GM21529 (cell line): ENCODE measurements around the gene PLIN4.
"Not testable (repeated sequence)": the region's sequence is repeated elsewhere in the genome, so short reads cannot be mapped to it uniquely, and the experiment has no call there.

ENCODE experiments used
- ATAC-seq: cut with Tn5 transposase; IDR thresholded peaks from one replicate; pipeline ENCODE4 v1.9.1; 2021; ENCODE audit not compliant: unreplicated experiment

Gene PLIN4

DNA sequence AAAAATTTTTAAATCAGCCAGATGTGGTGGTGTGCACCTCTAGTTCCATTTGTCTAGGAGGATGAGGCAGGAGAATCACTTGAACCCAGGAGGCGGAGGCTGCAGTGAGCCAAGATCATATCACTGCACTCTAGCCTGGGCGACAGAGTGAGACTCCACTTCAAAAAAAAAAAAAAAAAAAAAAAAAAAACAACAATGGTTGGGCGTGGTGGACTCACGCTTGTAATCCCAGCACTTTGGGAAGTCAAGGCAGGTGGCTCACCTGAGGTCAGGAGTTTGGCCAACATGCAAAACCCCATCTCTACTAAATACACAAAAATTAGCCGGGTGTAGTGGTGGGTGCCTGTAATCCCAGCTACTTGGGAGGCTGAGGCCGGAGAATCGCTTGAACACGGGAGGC, 9.1 kb upstream of the PLIN4 start:
- not testable (repeated sequence) for ATAC-seq

DNA sequence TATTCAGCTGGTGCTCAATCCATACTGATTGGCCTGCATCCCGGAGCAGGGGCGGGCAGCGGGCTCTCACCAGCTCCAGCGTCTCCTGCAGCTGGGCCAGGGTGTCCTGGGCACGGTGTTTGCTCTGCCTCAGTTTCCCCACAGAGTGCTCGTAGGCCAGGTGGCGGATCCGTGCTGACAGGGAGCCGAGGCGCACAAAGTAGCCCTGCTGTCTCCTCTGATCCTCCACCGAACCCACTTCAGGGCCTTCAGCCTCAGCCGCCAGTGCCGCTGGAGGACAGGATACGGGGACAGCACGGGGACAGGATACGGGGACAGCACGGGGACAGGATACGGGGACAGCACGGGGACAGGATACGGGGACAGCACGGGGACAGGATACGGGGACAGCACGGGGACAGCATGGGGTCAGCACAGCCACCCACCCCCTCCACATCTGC, 7.3 kb upstream of the PLIN4 start:
- no peak for ATAC-seq

DNA sequence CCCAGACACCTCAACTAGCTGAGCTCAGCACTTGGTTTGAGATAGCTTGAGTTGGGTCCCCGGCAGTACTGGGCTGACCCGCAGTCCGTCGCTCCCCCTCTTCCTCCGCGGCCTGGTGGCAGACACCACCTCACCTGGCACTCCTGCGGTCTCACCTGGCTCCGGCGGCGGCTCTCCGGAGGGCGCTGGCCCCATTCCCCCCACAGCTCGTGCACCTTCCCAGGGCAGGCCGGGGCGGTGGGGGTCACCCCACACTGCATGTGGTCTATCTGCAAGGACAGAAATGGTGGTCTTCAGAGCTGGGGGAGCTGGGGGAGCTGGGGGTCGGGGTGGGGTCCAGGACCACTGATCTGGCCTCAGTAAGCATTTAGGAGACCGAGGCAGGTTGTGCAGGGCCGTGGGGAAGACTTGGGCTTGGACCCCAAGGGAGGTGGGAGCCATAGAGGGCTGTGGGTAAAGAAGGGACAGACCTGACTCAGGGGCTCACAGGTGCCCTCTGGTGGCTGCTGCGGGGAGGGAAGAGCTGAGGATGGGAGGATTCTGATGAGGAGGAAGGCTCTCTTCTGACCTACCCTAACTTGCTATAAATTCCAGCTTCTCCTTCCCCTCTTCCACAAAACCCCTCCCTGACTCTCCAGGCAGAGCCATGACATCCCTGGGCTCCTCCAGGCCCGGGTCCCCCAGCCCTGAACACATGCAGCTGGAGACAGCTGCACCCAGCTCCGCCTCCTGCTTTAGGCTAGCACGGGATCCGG, 6.7 kb upstream of the PLIN4 start:
- ATAC-seq = no peak

DNA sequence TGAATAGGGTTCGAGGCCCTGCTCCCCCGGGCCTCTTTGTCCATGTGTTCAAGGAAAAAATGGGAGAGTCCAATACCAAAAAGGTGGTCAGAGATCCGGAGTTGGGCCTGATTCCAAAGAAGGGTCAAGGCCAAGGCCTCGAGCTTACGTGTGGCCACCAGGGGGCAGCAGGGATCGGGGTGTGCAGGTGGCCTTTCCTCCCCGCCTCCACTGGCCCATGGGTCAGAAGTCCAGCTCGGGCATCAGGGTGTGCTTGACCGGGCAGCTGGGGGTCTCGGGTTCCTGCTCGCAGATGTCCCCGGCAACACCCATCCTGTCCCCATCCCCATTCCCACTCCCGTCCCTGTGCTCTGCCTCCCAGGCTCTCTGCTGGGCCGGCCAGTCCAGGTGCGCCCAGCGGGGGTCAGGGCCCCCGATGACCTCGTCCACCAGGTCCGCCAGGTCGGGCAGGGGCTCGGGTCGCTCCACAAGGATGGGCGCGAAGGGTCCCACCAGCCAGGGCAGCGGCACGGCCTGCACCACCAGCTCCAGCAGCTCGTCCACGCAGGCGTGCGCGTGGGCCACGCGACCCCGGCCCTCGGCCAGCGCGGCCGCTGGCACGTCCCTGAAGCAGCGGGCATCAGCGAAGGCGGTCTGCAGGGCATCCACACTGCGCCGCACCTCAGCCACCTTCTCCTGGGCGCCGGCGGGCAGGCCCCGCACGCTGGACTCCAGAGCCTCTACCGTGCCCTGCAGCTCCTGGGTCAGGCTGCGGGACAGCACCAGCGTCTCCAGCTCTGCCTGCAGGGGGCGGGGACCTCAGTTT, 5.2 kb upstream of the PLIN4 start:
- ATAC-seq = no peak

DNA sequence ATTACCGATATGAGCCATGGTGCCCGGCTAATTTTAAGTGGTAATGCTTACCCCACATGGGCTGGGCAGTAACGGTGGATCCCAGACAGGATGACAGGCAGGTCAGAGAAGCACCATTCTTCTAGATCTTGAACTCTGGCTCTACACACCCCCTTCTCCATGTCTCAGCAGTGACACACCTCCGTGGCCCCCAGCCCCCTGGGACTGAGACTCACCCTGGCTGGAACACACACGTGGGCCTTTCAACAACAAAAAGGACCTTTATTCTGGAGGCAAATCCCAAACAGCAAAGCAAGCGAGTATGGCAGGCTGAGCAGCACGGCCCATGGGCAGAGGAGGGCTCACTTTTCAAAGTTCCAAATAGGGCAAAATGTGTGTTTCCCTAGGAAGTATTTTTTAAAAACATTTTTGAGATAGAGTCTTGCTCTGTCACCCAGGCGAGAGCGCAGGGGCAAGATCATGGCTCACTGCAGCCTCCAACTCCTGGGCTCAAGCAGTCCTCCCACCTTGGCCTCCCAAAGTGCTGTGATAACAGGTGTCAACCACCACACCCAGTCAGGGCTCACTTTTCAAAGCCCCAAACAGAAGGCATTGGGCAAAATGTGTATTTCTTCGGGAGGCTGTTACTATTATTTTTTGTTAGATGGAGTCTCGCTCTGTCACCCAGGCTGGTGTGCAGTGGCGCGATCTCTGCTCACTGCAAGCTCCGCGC, 4.2 kb upstream of the PLIN4 start:
- no peak for ATAC-seq

DNA sequence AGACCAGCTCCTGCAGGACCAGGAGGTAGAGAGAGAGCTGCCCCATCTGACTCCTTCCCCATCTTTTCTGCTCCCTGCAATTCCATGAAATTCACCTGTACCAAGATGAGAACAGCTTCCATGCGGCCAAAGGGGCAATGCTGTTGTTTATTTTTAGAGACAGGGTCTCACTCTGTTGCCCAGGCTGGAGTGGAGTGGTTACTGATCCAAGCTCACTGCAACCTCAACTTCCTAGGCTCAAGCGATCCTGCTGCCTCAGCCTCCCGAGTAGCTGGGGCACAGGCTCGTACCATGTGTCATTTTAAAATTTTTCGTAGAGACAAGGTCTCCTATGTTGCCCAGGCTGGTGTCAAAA, 3.6 kb upstream of the PLIN4 start:
- ATAC-seq = no peak

DNA sequence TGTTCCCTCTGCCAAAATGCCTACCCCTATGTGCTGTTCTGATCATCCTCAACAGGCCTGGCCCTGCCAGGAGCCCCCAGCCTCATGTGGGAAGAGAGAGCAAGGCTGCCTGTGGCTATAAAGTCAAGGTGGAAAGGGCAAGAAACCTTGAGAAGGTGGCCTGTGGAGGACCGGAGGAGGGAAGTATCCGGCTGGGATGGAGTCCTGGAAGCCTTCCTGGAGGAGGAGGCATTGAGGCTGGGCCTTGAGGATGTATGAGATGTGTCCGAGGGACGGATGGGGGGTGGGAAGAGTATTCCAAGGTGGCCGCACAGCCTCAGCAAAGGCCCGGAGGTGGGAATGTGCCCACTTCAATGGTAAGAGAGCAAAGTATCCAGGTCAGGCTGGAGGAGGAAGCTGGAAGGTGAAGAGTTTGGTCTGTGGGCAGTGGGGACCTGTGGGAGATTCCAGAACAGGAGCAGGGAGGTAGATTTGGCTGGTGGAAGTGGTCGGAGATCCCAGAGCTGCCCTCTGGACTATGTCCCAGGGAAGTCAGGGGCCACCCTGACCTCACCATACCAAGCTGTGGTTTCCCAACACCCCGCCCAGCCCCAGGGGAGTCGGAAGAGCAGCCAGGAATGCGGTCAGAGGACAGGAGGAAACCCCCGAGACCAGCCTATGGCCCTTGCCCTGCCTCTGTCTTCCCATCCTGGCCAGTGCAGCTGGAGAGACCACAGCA, 3.0 kb upstream of the PLIN4 start:
- ATAC-seq = no peak

DNA sequence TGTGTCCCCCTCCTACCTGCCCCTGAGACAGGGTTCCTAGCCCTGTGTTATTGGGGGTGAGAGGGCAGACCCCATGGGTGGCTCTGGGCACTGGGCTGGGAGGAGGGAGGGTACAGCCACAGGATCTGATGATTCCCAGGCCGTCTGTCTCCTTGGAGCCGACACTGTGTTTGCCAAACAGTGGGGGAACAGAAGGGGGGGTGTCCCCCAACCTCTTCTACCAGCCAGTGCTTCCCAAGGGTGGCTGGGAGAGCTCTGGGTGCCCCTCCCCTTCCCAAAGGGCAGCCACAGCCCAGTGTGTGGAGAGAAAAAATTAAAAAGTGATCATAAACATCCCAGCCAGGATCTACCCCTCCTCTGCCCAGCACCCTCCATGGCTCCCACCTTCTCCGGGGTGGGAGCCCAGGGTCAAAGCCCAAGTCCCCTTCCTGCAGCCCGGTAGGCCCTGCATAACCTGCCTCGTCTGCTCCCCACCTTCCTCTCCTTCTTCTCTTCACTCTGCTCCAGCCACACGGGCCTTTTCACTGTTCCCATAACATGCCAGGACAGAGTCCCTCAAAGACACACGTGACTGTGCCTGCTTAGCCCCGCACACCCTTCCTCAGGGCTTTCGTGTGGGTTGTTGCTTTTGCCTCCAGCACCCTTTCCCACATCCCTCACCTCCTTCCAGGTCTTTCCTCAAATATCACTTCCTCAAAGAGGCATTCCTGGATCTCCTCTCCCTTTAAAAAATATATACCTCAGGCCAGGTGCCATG, 1.4 kb upstream of the PLIN4 start:
- ATAC-seq = no peak

DNA sequence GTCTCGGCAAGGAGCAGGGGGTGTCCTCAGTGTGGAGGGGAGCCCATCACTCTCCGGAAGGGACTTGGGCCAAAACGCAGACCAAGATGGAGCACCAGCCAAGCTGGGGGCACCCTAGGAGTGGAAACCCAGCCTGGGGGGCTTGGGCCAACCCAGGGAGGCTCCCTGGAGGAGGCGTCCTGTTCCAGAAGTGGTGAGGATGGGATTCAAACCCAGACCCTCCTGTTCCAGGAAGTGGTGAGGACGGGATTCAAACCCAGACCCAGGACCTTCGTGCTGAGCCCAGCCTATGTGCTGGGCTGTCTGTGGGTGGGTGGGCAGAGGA, 848 bp upstream of the PLIN4 start:
- no peak for ATAC-seq

DNA sequence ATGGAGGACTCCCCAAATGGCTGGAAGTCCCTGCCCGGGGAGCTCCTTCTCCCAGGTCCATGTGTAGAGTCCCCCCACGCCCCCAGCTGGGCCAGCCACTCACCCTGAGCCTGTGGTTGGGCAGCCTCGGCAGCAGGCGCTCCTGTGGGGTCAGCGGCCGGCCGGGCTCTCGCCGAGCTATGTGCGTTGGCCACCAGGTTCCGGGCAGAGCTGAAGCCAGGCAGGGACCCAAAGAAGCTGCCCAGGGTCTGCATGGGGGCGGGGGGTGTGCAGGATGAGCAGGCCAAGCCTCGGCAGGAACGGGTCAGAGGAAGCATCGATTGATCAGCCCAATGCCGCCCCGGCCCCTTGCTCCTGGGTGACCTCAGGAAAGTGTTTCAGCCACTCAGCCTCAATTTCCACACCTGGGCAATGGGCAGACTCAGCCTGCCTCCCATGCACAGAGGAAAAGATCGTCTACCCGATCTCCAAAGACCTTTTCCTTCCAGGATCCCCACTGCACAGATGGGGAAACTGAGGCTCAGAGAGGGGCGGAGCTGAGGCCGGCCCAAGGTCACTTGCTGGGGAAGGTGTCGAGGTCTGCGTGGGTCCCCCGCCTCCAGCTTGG, 732 bp downstream of the PLIN4 start:
- no peak for ATAC-seq

DNA sequence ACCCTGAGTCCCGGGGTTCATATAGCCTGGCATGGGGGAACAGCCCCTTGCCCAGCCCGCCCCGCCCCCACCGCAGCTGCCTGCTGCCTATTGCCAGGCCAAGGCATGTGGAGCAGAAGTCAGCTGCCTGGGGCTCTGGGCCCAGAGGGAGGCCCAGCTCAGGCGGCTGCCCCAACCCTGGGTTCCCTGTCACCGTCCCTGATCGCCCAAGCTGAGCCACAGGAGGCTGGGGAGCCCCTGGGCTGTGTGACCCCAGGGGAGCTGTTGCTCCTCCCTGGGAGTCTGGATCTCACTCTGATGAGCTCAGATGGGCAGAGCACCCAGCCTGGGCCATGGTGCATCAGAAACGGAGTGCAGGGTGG, 1.4 kb downstream of the PLIN4 start:
- no peak for ATAC-seq

DNA sequence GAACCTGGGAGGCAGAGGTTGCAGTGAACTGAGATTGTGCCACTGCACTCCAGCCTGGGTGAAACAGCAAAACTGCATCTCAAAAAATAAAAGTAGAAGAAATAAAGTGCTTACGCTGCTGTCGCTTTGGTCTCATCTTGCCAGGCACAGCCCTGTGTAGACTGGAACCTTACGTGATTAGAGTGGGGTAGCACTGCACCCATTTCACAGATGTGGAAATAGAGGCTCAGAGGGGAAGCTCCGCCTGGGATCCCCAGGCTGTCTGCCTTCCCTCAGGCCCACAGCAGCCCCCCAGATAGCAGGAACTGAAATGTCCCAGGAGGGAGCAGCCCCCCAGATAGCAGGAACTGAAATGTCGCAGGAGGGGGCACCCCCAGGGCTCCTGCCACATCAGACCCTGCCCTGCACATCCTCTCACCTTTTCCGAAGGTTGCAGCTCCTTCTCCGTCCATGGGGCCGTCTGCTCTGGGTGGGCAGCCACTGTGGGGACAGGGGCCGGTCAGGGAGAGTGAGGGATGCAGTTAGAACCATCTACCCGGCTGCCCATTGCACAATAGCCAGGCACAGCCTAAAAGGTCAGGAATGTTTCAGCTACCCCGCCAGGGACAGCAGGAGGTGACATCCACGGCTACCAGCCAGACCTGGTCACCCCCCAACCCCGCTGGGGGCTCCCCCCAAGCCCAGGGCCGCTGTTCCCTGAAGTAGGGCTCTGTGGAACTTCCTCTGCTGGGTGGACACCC, 1.9 kb downstream of the PLIN4 start:
- ATAC-seq = no peak

DNA sequence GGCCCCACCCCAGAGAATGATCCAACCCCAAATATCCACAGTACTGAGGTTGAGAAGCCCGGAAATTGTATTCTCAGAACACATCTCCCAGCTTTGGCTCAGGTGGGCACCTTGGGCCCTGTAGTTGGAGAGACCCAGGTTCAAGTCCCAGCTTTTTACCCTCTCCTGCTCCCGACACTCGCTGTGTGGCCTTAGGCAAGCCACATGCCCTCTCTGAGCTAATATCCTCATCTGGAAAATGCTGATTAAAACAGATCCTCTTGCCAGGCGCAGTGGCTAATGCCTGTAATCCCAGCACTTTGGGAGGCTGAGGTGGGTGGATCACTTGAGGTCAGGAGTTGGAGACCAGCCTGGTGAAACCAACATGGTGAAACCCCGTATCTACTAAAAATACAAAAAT, 2.6 kb downstream of the PLIN4 start:
- no peak for ATAC-seq

DNA sequence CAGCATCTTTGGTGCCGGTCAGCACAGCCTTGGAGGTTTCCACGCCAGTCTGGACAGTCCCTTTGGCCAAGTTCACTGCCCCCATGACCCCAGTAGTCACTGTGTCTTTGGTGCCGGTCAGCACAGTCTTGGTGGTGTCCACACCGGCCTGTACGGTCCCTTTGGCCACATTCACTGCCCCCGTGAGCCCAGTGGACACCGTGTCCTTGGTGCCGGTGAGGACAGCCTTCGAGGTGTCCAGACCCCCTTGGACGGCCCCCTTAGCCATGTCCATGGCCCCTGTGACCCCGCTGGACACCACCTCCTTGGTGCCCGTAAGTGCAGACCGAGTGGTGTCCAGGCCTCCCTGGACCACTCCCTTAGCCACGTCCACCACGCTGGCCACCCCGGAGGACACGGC, 5.0 kb downstream of the PLIN4 start:
- no peak for ATAC-seq

DNA sequence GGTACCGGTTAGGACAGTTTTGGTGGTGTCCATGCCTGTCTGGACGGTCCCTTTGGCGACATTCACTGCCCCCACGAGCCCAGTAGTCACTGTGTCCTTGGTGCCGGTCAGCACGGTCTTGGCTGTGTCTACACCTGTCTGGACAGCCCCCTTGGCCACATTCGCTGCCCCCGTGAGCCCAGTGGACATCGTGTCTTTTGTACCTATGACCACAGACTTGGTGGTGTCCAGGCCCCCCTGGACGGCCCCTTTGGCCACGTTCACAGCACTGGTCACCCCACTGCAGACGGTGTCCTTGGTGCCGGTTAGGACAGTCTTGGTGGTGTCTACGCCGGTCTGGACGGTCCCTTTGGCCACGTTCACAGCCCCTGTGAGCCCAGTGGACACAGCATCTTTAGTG, 6.2 kb downstream of the PLIN4 start:
- no peak for ATAC-seq

DNA sequence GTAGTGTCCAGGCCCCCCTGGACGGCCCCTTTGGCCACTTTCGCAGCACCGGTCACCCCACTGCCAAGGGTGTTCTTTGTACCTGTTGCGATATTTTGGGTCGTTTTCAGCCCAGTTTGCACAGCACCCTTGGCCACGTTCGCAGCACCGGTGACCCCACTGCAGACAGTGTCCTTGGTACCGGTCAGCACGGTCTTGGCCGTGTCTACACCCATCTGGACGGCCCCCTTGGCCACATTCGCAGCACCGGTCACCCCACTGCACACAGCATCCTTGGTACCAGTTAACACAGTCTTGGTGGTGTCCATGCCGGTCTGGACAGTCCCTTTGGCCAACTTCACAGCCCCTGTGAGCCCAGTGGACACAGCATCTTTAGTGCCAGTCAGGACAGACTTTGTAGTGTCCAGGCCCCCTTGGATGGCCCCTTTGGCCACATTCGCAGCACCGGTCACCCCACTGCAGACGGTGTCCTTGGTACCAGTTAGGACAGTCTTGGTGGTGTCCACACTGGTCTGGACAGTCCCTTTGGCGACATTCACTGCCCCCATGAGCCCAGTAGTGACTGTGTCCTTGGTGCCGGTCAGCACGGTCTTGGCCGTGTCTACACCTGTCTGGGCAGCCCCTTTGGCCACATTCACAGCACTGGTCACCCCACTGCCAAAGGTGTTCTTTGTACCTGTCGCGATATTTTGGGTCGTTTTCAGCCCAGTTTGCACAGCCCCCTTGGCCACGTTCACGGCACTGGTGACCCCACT, 6.8 kb downstream of the PLIN4 start:
- no peak for ATAC-seq

DNA sequence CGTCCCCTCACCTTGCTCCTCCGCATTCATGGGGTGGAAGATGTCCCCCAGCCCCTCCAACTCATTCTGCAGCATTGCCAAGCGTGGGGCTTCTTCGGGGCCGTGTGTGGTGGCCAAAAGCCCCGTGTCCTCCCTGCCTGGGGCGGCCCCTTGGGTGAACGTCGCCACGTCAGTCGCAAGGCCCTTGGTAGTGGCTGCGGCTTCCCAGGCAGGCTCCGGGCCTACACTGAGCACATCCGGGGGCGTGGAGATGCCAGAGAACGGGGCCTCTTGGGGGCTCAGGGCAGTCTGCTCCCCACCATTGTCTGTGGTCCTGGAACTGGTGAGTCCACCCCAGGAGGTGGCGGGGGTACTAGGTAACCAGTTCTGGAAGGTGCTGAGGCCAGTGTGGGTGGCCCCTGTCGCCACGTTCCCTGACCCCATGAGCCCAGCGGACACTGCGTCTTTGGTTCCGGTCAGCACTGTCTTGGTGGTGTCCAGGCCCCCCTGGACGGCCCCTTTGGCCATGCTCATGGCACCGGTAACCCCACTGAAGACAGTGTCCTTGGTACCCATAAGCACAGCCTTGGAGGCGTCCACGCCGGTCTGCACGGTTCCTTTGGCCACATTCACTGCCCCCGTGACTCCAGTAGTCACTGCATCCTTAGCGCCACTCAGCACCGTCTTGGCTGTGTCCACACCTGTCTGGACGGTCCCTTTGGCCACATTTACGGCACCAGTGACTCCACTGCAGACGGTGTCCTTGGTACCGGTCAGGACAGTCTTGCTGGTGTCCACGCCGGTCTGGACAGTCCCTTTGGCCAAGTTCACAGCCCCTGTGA, 7.6 kb downstream of the PLIN4 start:
- ATAC-seq = no peak

DNA sequence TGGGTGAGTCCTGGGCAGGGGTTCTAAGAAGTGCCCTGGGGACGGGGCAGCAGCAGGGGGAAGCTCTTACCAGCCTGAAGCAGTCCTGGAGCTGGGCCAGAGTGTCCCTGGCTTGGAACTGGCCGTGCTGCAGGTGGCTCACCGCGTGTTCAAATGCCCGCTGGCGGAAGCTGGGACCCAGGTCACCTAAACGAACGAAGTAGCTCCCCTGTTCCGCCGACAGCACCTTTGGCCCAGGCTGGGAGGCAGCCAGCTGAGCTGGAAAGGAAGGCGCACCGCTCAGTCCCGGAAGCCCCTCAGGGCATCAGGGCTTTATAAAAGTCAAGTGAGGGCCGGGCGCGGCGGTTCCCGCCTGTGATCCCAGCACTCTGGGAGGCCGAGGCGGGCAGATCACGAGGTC, 9.6 kb downstream of the PLIN4 start:
- ATAC-seq = no peak
